SU-DHL-6 (cell line): ENCODE measurements around the gene ANKS1B.

Source experiments
- H2AFZ ChIP-seq: fragments of 200-600 bp; sonication (generic); 2 replicates; pipeline ENCODE4 v1.6.1; 2014; ENCODE audit warnings: low read depth, mild to moderate bottlenecking, moderate library complexity, mixed read lengths, antibody characterized with exemption, low read length; ENCODE audit not compliant: severe bottlenecking
- H3F3A ChIP-seq: fragments of 200-600 bp; shearing (Covaris generic); 2 replicates; pipeline ENCODE4 v1.6.0; 2016; ENCODE audit warnings: antibody characterized with exemption, mild to moderate bottlenecking; ENCODE audit not compliant: insufficient read depth
- H3K27ac ChIP-seq: fragments of 200-600 bp; sonication (generic); 2 replicates; pipeline ENCODE4 v1.5.1; 2016; ENCODE audit warnings: low read depth, mild to moderate bottlenecking, low read length, moderate library complexity, mixed read lengths
- H3K27me3 ChIP-seq: fragments of 200-600 bp; sonication (generic), shearing (Covaris generic); 2 replicates; pipeline ENCODE4 v1.6.0; 2014; ENCODE audit warnings: mild to moderate bottlenecking, low read length
- H3K36me3 ChIP-seq: fragments of 200-600 bp; sonication (generic); 2 replicates; pipeline ENCODE4 v1.6.1; 2014; ENCODE audit warnings: mild to moderate bottlenecking, low read length, mixed read lengths
- H3K4me2 ChIP-seq: fragments of 300-600, 200-600 bp; shearing (Covaris generic), sonication (generic); 2 replicates; pipeline ENCODE4 v1.6.0; 2014; ENCODE audit warnings: low read length, low read depth, mild to moderate bottlenecking; ENCODE audit not compliant: poor library complexity, severe bottlenecking
- H3K4me3 ChIP-seq: fragments of 200-600 bp; sonication (generic); 2 replicates; pipeline ENCODE4 v1.5.1; 2014; ENCODE audit warnings: antibody characterized with exemption, low read length, mild to moderate bottlenecking, mixed read lengths; ENCODE audit not compliant: insufficient read depth, poor library complexity, severe bottlenecking
- H3K79me2 ChIP-seq: fragments of 200-600 bp; sonication (generic); 2 replicates; pipeline ENCODE4 v1.6.1; 2014; ENCODE audit warnings: mild to moderate bottlenecking, low read length, moderate library complexity; ENCODE audit not compliant: insufficient read depth
- H3K9ac ChIP-seq: fragments of 200-600 bp; sonication (generic); 2 replicates; pipeline ENCODE4 v1.7.0; 2014; ENCODE audit warnings: mild to moderate bottlenecking, low read length
- H3K9me2 ChIP-seq: fragments of 200-600 bp; sonication (generic); replicated peaks from 2 replicates; pipeline ENCODE4 v1.6.1; 2014; ENCODE audit warnings: low read length; ENCODE audit not compliant: insufficient read depth
- H3K9me3 ChIP-seq: fragments of 200-600 bp; sonication (generic); 2 replicates; pipeline ENCODE4 v1.6.1; 2014; ENCODE audit warnings: low read length, mixed read lengths; ENCODE audit not compliant: insufficient read depth
- H4K20me1 ChIP-seq: fragments of 200-600 bp; sonication (generic); 2 replicates; pipeline ENCODE4 v1.6.1; 2014; ENCODE audit warnings: low read depth, mild to moderate bottlenecking, antibody characterized with exemption, low read length, moderate library complexity, mixed read lengths
- EZH2phosphoT487 ChIP-seq: fragments of 200-600 bp; sonication (generic), shearing (Covaris generic); conservative IDR thresholded peaks from 2 replicates; pipeline ENCODE4 v1.6.1; 2018; ENCODE audit warnings: mild to moderate bottlenecking, antibody characterized with exemption, low read length, moderate library complexity, mixed read lengths
- TF ChIP-seq, protein P1 (sequence below): fragments of 200-600 bp; sonication (generic); IDR thresholded peaks from one replicate; pipeline ENCODE4 v1.5.1; 2017; ENCODE audit warnings: antibody characterized with exemption, mild to moderate bottlenecking, low read length, moderate library complexity; ENCODE audit not compliant: insufficient read depth, poor library complexity, severe bottlenecking

ANKS1B gene

DNA sequence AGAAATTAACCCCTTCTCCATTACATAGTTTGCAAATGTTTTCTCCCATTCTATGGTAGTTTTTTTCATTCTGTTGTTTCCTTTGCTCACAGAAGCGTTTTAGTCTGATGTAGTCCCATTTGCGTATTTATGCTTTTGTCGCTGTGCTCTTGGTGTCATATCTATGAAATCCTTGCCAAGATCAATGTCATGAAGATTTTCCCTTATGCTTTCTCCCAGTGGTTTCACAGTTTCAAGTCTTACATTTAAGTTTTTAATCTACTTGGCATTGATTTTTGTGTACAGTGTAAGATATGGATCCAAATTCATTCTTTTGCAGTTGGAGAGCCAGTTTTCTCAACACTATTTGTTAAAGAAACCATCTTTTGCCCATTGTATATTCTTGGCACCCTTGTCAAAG lies 982.0 kb downstream of the ANKS1B start:
- no peaks in the 10 kb centered on the region for H3K27me3 ChIP-seq
- H3K79me2 ChIP-seq: no peaks in the 10 kb centered on the region
- no peak overlapping the region for H3K4me2 ChIP-seq
- H3K36me3 ChIP-seq: no peaks in the 10 kb centered on the region
- H3F3A ChIP-seq: no peaks in the 10 kb centered on the region
- H3K4me3 ChIP-seq: no peak overlapping the region
- no peaks in the 10 kb centered on the region for H4K20me1 ChIP-seq
- no peak for TF ChIP-seq EZH2phosphoT487
- TF ChIP-seq, protein P1, sequence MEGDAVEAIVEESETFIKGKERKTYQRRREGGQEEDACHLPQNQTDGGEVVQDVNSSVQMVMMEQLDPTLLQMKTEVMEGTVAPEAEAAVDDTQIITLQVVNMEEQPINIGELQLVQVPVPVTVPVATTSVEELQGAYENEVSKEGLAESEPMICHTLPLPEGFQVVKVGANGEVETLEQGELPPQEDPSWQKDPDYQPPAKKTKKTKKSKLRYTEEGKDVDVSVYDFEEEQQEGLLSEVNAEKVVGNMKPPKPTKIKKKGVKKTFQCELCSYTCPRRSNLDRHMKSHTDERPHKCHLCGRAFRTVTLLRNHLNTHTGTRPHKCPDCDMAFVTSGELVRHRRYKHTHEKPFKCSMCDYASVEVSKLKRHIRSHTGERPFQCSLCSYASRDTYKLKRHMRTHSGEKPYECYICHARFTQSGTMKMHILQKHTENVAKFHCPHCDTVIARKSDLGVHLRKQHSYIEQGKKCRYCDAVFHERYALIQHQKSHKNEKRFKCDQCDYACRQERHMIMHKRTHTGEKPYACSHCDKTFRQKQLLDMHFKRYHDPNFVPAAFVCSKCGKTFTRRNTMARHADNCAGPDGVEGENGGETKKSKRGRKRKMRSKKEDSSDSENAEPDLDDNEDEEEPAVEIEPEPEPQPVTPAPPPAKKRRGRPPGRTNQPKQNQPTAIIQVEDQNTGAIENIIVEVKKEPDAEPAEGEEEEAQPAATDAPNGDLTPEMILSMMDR: no peak
- no peak overlapping the region for H3K27ac ChIP-seq
- H3K9me2 ChIP-seq: no peaks in the 10 kb centered on the region
- H3K9ac ChIP-seq: no peak overlapping the region
- H2AFZ ChIP-seq: no peak overlapping the region
- no peaks in the 10 kb centered on the region for H3K9me3 ChIP-seq

DNA sequence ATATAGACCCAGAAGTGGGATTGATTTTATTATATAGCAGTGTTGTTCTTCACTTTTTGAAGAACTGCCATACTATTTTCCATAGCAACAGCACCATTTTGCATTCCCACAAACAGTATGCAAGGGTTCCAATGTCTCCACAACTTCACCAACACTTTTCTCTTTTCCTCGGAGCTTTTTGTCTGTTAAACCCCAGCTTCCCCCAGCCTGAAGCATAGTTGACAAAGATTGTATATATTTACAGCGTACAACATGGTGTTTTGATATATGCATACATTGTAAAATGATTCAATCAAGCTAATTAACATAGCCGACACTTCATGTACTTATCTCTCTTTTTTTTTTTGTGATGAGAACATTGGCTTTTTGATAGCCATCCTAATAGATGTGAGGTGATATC lies 982.6 kb downstream of the ANKS1B start:
- TF ChIP-seq, protein P1: no peak
- no peak for TF ChIP-seq EZH2phosphoT487
- no peaks in the 10 kb centered on the region for H3K79me2 ChIP-seq
- H4K20me1 ChIP-seq: no peaks in the 10 kb centered on the region
- no peaks in the 10 kb centered on the region for H3K9me2 ChIP-seq
- H2AFZ ChIP-seq: no peak overlapping the region
- H3K4me3 ChIP-seq: no peak overlapping the region
- no peak overlapping the region for H3K4me2 ChIP-seq
- no peak overlapping the region for H3K9ac ChIP-seq
- H3K27ac ChIP-seq: no peak overlapping the region
- no peaks in the 10 kb centered on the region for H3K27me3 ChIP-seq
- no peaks in the 10 kb centered on the region for H3F3A ChIP-seq
- H3K36me3 ChIP-seq: no peaks in the 10 kb centered on the region
- no peaks in the 10 kb centered on the region for H3K9me3 ChIP-seq

DNA sequence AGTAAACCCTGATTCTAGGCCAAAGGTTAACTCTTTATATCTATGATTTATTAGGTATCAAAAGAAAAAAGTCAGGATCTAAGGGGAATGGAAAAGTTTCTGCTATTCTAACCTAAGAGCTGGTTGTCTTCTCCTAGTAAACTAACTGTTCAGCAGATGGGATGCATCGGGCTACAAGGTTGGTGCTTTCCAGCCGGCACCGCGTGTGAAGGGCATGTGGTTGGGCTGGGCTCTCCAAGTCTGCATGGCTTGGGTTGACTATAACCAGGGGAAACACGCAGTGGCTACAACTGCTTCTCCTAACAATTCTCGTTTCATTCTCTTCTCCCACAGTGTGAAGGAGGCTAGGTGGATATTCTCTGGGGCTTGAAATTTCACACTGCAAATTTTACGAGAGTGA lies 985.2 kb downstream of the ANKS1B start:
- no peaks in the 10 kb centered on the region for H3K9me2 ChIP-seq
- no peak overlapping the region for H3K4me3 ChIP-seq
- TF ChIP-seq EZH2phosphoT487: no peak
- TF ChIP-seq, protein P1: no peak
- H3K9ac ChIP-seq: no peak overlapping the region
- H3K27me3 ChIP-seq: no peaks in the 10 kb centered on the region
- no peaks in the 10 kb centered on the region for H3F3A ChIP-seq
- no peaks in the 10 kb centered on the region for H4K20me1 ChIP-seq
- H3K36me3 ChIP-seq: no peaks in the 10 kb centered on the region
- no peaks in the 10 kb centered on the region for H3K9me3 ChIP-seq
- H3K79me2 ChIP-seq: no peaks in the 10 kb centered on the region
- no peak overlapping the region for H3K27ac ChIP-seq
- no peak overlapping the region for H3K4me2 ChIP-seq
- no peak overlapping the region for H2AFZ ChIP-seq
